HCT116 (cell line): ENCODE data around the gene PRKCA. TPM values are rescaled to one million over a fixed set of nuclear protein-coding genes. Genes with fewer than 3 reads are reported as not detected.

ENCODE experiments used
- ATAC-seq: fragments of 200-7000 bp; cut with Tn5 transposase; 2 replicates; pipeline ENCODE4 v1.9.1; 2020; ENCODE audit warnings: mild to moderate bottlenecking, moderate library complexity
- BruUV-seq: library from RNA; stranded (reverse); fragments of 400-500 nt; replicated peaks from 2 replicates; lab custom pipeline; 2021; lab: Mats Ljungman, UMichigan
- CTCF ChIA-PET: fragments of 300-600 bp; sonication (Branson Sonifier 250); formaldehyde crosslinking; loops from one replicate; lab custom pipeline; 2021; ENCODE audit warnings: antibody characterized with exemption; lab: Charles Lee
- POLR2A ChIA-PET: fragments of 300-600, 350-600 bp; sonication (Branson Sonifier 250); formaldehyde crosslinking; loops from one replicate; lab custom pipeline; 2021; ENCODE audit warnings: antibody characterized with exemption; lab: Charles Lee
- RAD21 ChIA-PET, 2 experiments: fragments of 300-600 bp; sonication (Branson Sonifier 250); formaldehyde crosslinking; loops; one replicate each; lab custom pipeline; 2023; ENCODE audit warnings: low total read pairs in 2 of 2; ENCODE audit not compliant: uncharacterized antibody in 2 of 2, unreplicated experiment in 2 of 2, low non-redundant PET in 1 of 2; lab: Charles Lee
- DNase-seq: peaks from one replicate; pipeline ENCODE4 v3.0.0-alpha.2; 2010; ENCODE audit warnings: low read depth, low spot score
- H2AFZ ChIP-seq: fragments of 200-600 bp; shearing (Covaris generic), sonication (generic); 2 replicates; pipeline ENCODE4 v1.6.1; 2017; ENCODE audit warnings: low read depth, mixed run types, mixed read lengths, antibody characterized with exemption, low read length; ENCODE audit not compliant: poor library complexity, severe bottlenecking
- H3K27ac ChIP-seq: 2 replicates; pipeline ENCODE4 v1.5.1; 2012; ENCODE audit warnings: low read depth, low read length
- H3K27me3 ChIP-seq: fragments of 200-600 bp; sonication (generic); 2 replicates; pipeline ENCODE4 v1.6.1; 2016; ENCODE audit warnings: mixed run types, low read length, mixed read lengths; ENCODE audit not compliant: insufficient read depth
- H3K36me3 ChIP-seq, 2 experiments: fragments of 200-500 bp in 1 of 2; fragments of 200-600 bp in 1 of 2; sonication (Bioruptor generic) in 1 of 2; sonication (generic) in 1 of 2; 2 replicates each; pipeline versions ENCODE4 v1.5.1 to v1.6.1; 2014 to 2016; ENCODE audit warnings: low read length in 2 of 2, inconsistent platforms in 1 of 2, mixed read lengths in 1 of 2, mixed run types in 1 of 2; ENCODE audit not compliant: insufficient read depth in 2 of 2, control insufficient read depth in 1 of 2
- H3K4me1 ChIP-seq, 2 experiments: fragments of 200-600 bp in 1 of 2; sonication (generic) in 1 of 2; 2 replicates each; pipeline versions ENCODE4 v1.5.1 to v1.6.1; 2012 to 2017; ENCODE audit warnings: low read length in 2 of 2, inconsistent platforms in 1 of 2, mild to moderate bottlenecking in 1 of 2, mixed read lengths in 1 of 2, mixed run types in 1 of 2, moderate library complexity in 1 of 2; ENCODE audit not compliant: insufficient read depth in 2 of 2, control insufficient read depth in 1 of 2
- H3K4me2 ChIP-seq: fragments of 200-600 bp; sonication (generic); 2 replicates; pipeline ENCODE4 v1.6.1; 2017; ENCODE audit warnings: mixed run types, low read length, mixed read lengths
- H3K4me3 ChIP-seq, 2 experiments: fragments of 200-600 bp in 1 of 2; sonication (generic) in 1 of 2; replicated peaks in 1 of 2; 2 replicates each; pipeline ENCODE4 v1.5.1; 2011 to 2016; ENCODE audit warnings: low read length in 2 of 2, control low read depth in 1 of 2, low read depth in 1 of 2, mild to moderate bottlenecking in 1 of 2, mixed read lengths in 1 of 2, mixed run types in 1 of 2
- H3K79me2 ChIP-seq: fragments of 200-600 bp; sonication (generic); 2 replicates; pipeline ENCODE4 v1.6.1; 2017; ENCODE audit warnings: mild to moderate bottlenecking, mixed run types, low read length, moderate library complexity, mixed read lengths; ENCODE audit not compliant: insufficient read depth
- H3K9ac ChIP-seq: fragments of 200-600 bp; sonication (generic); 2 replicates; pipeline ENCODE4 v1.6.1; 2016; ENCODE audit warnings: low read length, mixed read lengths
- H3K9me2 ChIP-seq: fragments of 200-600 bp; sonication (generic), shearing (Covaris generic); 2 replicates; pipeline ENCODE4 v1.6.1; 2017; ENCODE audit warnings: mixed run types, mild to moderate bottlenecking, moderate library complexity; ENCODE audit not compliant: insufficient read depth
- H3K9me3 ChIP-seq, 2 experiments: fragments of 200-500 bp in 1 of 2; fragments of 200-600 bp in 1 of 2; sonication (Bioruptor generic) in 1 of 2; sonication (generic) in 1 of 2; 2 replicates each; pipeline ENCODE4 v1.6.1; 2014 to 2017; ENCODE audit warnings: low read length in 2 of 2, mixed read lengths in 2 of 2, inconsistent platforms in 1 of 2, low read depth in 1 of 2, mild to moderate bottlenecking in 1 of 2, mixed run types in 1 of 2, moderate library complexity in 1 of 2; ENCODE audit not compliant: control insufficient read depth in 1 of 2, insufficient read depth in 1 of 2
- H4K20me1 ChIP-seq: fragments of 200-600 bp; sonication (generic), shearing (Covaris generic); 2 replicates; pipeline ENCODE4 v1.6.1; 2017; ENCODE audit warnings: mixed run types, mild to moderate bottlenecking, moderate library complexity; ENCODE audit not compliant: insufficient read depth
- CBX3 ChIP-seq: IDR thresholded peaks from 2 replicates; pipeline ENCODE4 v1.6.1; 2012; ENCODE audit warnings: low read depth
- CEBPB ChIP-seq: IDR thresholded peaks from 2 replicates; pipeline ENCODE4 v1.6.1; 2012; ENCODE audit warnings: low read depth
- EGR1 ChIP-seq: IDR thresholded peaks from 2 replicates; pipeline ENCODE4 v1.6.1; 2012; ENCODE audit warnings: low read depth
- ELF1 ChIP-seq: IDR thresholded peaks from 2 replicates; pipeline ENCODE4 v1.6.1; 2012; ENCODE audit warnings: low read depth, borderline replicate concordance
- EZH2 ChIP-seq: fragments of 200-600 bp; sonication (generic); IDR thresholded peaks from 2 replicates; pipeline ENCODE4 v1.6.1; 2017; ENCODE audit warnings: antibody characterized with exemption, mixed run types
- EZH2phosphoT487 ChIP-seq: fragments of 200-600 bp; IDR thresholded peaks from 2 replicates; pipeline ENCODE4 v1.6.1; 2018; ENCODE audit warnings: antibody characterized with exemption, borderline replicate concordance
- JUND ChIP-seq: IDR thresholded peaks from 2 replicates; pipeline ENCODE4 v1.6.1; 2012
- POLR2A ChIP-seq: IDR thresholded peaks from 2 replicates; pipeline ENCODE4 v1.7.0; 2011; ENCODE audit warnings: borderline replicate concordance; ENCODE audit not compliant: insufficient read depth, insufficient read length; ENCODE audit errors: extremely low read depth
- POLR2AphosphoS5 ChIP-seq: IDR thresholded peaks from 2 replicates; pipeline ENCODE4 v1.6.1; 2011; ENCODE audit warnings: mild to moderate bottlenecking, low read depth, low read length, moderate library complexity
- RAD21 ChIP-seq: IDR thresholded peaks from 2 replicates; pipeline ENCODE4 v1.6.1; 2012; ENCODE audit warnings: low read depth, mild to moderate bottlenecking
- SIN3A ChIP-seq: IDR thresholded peaks from 2 replicates; pipeline ENCODE4 v1.6.1; 2012; ENCODE audit warnings: low read depth
- SP1 ChIP-seq: IDR thresholded peaks from 2 replicates; pipeline ENCODE4 v1.6.1; 2012; ENCODE audit warnings: low read depth
- SRF ChIP-seq: IDR thresholded peaks from 2 replicates; pipeline ENCODE4 v1.6.1; 2012; ENCODE audit warnings: low read depth
- YY1 ChIP-seq: IDR thresholded peaks from 2 replicates; pipeline ENCODE4 v1.6.1; 2011; ENCODE audit warnings: low read length, low read depth, moderate library complexity, mild to moderate bottlenecking; ENCODE audit not compliant: insufficient replicate concordance; ENCODE audit errors: extremely low read depth
- ZFX ChIP-seq: fragments of 450-650 bp; IDR thresholded peaks from 2 replicates; pipeline ENCODE4 v1.6.1; 2017
- ZNF274 ChIP-seq: fragments of 200-500 bp; sonication (Bioruptor generic); IDR thresholded peaks from 2 replicates; pipeline ENCODE4 v1.6.1; 2014; ENCODE audit warnings: mild to moderate bottlenecking, low read depth, low read length, inconsistent platforms
- intact Hi-C: fragments of 100-400 bp; cut with micrococcal nuclease; formaldehyde crosslinking; loops from 2 replicates; pipeline ENCODE4 v1.10.0; 2022
- total RNA-seq: library from RNA; stranded (reverse); gene quantifications from one replicate; pipeline ENCODE4 v1.2.1, GENCODE V29; 2021; ENCODE audit not compliant: unreplicated experiment
- TF ChIP-seq, protein P1 (sequence below): IDR thresholded peaks from 2 replicates; pipeline ENCODE4 v1.6.1; 2012
- TF ChIP-seq, protein P2 (sequence below): IDR thresholded peaks from 2 replicates; pipeline ENCODE4 v1.6.1; 2012
- TF ChIP-seq, protein P3 (sequence below): IDR thresholded peaks from 2 replicates; pipeline ENCODE4 v1.6.1; 2011; ENCODE audit warnings: mild to moderate bottlenecking, low read length, moderate library complexity; ENCODE audit not compliant: insufficient replicate concordance; ENCODE audit errors: extremely low read depth
- TF ChIP-seq, protein P4 (sequence below): IDR thresholded peaks from 2 replicates; pipeline ENCODE4 v1.6.1; 2012; ENCODE audit warnings: low read depth
- TF ChIP-seq, protein P5 (sequence below), 3 experiments: fragments of 200-600 bp in 1 of 3; sonication (generic) in 1 of 3; IDR thresholded peaks in 2 of 3; conservative IDR thresholded peaks in 1 of 3; 2 replicates each; pipeline ENCODE4 v1.5.1; 2012 to 2017; ENCODE audit warnings: low read depth in 2 of 3, low read length in 2 of 3, antibody characterized with exemption in 1 of 3, borderline replicate concordance in 1 of 3, control low read depth in 1 of 3, mild to moderate bottlenecking in 1 of 3, mixed read lengths in 1 of 3, mixed run types in 1 of 3, moderate library complexity in 1 of 3; ENCODE audit not compliant: insufficient read depth in 1 of 3

PRKCA gene
- total RNA-seq, 1 experiment from 2014 or later: 18.8 TPM

DNA sequence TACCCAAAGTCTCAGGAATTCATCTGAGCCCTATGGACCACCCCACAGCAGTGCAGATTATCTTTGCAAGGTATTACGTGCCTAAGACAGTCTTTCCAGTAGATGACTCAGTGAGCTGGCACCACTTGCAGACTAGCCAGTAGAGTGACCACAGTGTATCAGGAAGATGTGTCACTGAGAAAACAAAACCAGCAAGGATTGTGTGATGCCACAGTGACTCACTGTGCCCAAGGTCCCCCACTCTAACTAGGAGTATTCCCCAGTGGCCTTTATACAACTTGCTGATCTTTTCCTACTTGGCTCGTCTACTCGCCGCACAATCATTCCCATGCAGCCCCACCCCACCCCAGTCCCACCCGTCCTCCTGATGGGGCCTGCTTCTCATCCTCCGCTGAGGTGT lies 26.8 kb upstream of the PRKCA start:
- Histone ChIP-seq H3K9me2 (no peaks in the 10 kb centered on the region), H3K27me3 (no peaks in the 10 kb centered on the region), H3K4me2 (peak overlapping the region; percentile 64), H3K79me2 (no peaks in the 10 kb centered on the region), H3K4me3 (peak overlapping the region in 1 of 2 experiments; percentile 3; a peak in 2 of 4 replicates), H3K27ac (peak overlapping the region; percentile 5; the same call in 1 of the 2 replicates), H4K20me1 (no peaks in the 10 kb centered on the region), H3K9ac (0 out of 2 replicates have a peak overlapping the region, but pooled peaks have one; percentile 18), H3K9me3 (no peaks in the 10 kb centered on the region), H3K36me3 (no peaks in the 10 kb centered on the region), H3K4me1 (peaks cover 27 to 40% of the 10 kb centered on the region in 2 experiments), H2AFZ (peak overlapping the region; percentile 14)
- BruUV-seq: no TSS peak
- intact Hi-C loops: no loop called here
- peak; percentile 97 for DNase-seq
- CTCF ChIA-PET: interaction anchor here (0.6 to 1.7 kb wide), 4 partner anchors 74 to 1640 kb away, joined by 3 to 5 read pairs (median 4); no protein-coding TSS in a partner anchor
- POLR2A ChIA-PET: interaction anchor here (0.7 kb wide), 1 partner anchor 1159 kb away, joined by 4 read pairs; no protein-coding TSS in a partner anchor
- RAD21 ChIA-PET: interaction anchor here (0.6 to 1.9 kb wide), 3 partner anchors 18 to 589 kb away, joined by 4 to 6 read pairs (median 4); no protein-coding TSS in a partner anchor
- peak; percentile 97 for ATAC-seq
- peak; percentile 81 for TF ChIP-seq SRF
- peak; percentile 100 for TF ChIP-seq JUND
- TF ChIP-seq EZH2: no peak
- TF ChIP-seq, protein P1, sequence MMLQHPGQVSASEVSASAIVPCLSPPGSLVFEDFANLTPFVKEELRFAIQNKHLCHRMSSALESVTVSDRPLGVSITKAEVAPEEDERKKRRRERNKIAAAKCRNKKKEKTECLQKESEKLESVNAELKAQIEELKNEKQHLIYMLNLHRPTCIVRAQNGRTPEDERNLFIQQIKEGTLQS: no peak
- TF ChIP-seq, protein P2, sequence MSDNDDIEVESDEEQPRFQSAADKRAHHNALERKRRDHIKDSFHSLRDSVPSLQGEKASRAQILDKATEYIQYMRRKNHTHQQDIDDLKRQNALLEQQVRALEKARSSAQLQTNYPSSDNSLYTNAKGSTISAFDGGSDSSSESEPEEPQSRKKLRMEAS: 0 out of 2 replicates have a peak, but pooled peaks have one; percentile 64
- TF ChIP-seq CBX3: peak; percentile 99
- no peak for TF ChIP-seq ZNF274
- TF ChIP-seq SP1: peak; percentile 98
- TF ChIP-seq, protein P3, sequence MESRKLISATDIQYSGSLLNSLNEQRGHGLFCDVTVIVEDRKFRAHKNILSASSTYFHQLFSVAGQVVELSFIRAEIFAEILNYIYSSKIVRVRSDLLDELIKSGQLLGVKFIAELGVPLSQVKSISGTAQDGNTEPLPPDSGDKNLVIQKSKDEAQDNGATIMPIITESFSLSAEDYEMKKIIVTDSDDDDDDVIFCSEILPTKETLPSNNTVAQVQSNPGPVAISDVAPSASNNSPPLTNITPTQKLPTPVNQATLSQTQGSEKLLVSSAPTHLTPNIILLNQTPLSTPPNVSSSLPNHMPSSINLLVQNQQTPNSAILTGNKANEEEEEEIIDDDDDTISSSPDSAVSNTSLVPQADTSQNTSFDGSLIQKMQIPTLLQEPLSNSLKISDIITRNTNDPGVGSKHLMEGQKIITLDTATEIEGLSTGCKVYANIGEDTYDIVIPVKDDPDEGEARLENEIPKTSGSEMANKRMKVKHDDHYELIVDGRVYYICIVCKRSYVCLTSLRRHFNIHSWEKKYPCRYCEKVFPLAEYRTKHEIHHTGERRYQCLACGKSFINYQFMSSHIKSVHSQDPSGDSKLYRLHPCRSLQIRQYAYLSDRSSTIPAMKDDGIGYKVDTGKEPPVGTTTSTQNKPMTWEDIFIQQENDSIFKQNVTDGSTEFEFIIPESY: peak; percentile 72
- TF ChIP-seq SIN3A: peak; percentile 84
- peak; percentile 92 for TF ChIP-seq CEBPB
- no peak for TF ChIP-seq ZFX
- no peak for TF ChIP-seq EZH2phosphoT487
- TF ChIP-seq, protein P4, sequence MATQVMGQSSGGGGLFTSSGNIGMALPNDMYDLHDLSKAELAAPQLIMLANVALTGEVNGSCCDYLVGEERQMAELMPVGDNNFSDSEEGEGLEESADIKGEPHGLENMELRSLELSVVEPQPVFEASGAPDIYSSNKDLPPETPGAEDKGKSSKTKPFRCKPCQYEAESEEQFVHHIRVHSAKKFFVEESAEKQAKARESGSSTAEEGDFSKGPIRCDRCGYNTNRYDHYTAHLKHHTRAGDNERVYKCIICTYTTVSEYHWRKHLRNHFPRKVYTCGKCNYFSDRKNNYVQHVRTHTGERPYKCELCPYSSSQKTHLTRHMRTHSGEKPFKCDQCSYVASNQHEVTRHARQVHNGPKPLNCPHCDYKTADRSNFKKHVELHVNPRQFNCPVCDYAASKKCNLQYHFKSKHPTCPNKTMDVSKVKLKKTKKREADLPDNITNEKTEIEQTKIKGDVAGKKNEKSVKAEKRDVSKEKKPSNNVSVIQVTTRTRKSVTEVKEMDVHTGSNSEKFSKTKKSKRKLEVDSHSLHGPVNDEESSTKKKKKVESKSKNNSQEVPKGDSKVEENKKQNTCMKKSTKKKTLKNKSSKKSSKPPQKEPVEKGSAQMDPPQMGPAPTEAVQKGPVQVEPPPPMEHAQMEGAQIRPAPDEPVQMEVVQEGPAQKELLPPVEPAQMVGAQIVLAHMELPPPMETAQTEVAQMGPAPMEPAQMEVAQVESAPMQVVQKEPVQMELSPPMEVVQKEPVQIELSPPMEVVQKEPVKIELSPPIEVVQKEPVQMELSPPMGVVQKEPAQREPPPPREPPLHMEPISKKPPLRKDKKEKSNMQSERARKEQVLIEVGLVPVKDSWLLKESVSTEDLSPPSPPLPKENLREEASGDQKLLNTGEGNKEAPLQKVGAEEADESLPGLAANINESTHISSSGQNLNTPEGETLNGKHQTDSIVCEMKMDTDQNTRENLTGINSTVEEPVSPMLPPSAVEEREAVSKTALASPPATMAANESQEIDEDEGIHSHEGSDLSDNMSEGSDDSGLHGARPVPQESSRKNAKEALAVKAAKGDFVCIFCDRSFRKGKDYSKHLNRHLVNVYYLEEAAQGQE: no peak
- no peak for TF ChIP-seq EGR1
- no peak for TF ChIP-seq POLR2A
- no peak for TF ChIP-seq ELF1
- TF ChIP-seq YY1: peak; percentile 55
- TF ChIP-seq POLR2AphosphoS5: peak; percentile 82
- TF ChIP-seq, protein P5, sequence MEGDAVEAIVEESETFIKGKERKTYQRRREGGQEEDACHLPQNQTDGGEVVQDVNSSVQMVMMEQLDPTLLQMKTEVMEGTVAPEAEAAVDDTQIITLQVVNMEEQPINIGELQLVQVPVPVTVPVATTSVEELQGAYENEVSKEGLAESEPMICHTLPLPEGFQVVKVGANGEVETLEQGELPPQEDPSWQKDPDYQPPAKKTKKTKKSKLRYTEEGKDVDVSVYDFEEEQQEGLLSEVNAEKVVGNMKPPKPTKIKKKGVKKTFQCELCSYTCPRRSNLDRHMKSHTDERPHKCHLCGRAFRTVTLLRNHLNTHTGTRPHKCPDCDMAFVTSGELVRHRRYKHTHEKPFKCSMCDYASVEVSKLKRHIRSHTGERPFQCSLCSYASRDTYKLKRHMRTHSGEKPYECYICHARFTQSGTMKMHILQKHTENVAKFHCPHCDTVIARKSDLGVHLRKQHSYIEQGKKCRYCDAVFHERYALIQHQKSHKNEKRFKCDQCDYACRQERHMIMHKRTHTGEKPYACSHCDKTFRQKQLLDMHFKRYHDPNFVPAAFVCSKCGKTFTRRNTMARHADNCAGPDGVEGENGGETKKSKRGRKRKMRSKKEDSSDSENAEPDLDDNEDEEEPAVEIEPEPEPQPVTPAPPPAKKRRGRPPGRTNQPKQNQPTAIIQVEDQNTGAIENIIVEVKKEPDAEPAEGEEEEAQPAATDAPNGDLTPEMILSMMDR (IDR thresholded peaks at IDR 0.05 in 2 of 3, conservative IDR thresholded peaks at IDR 0.05 in 1 of 3; ENCODE audit: borderline replicate concordance in 1 of 3, insufficient read depth in 1 of 3, low read depth in 2 of 3, low read length in 2 of 3): peak in 2 of 3 experiments; percentile 17 to 21; a peak in 2 of 6 replicates
- peak; percentile 78 for TF ChIP-seq RAD21
